SK-N-DZ (cell line): ENCODE results near the gene CYP2C8. TPM values are rescaled to one million over a fixed set of nuclear protein-coding genes. Genes with fewer than 3 reads are reported as not detected.
"Not testable (repeated sequence)": the region's sequence is repeated elsewhere in the genome, so short reads cannot be mapped to it uniquely, and the experiment has no call there.

Experiments used
- DNase-seq: peaks from one replicate; pipeline ENCODE4 v3.0.0-alpha.2; 2015; ENCODE audit warnings: low spot score
- polyA plus RNA-seq, 2 experiments: library from polyadenylated mRNA; depleted of rRNA; stranded (reverse); fragments of >200 nt; gene quantifications; 2 replicates each; pipeline ENCODE4 v1.2.3, GENCODE V29; 2014

The CYP2C8 gene
- polyA plus RNA-seq (2014; cell fraction: cytosol; rRNA removed): not detected in 2 replicates
- not detected in 2 replicates for polyA plus RNA-seq (2014; cell fraction: nucleus; rRNA removed)

DNA sequence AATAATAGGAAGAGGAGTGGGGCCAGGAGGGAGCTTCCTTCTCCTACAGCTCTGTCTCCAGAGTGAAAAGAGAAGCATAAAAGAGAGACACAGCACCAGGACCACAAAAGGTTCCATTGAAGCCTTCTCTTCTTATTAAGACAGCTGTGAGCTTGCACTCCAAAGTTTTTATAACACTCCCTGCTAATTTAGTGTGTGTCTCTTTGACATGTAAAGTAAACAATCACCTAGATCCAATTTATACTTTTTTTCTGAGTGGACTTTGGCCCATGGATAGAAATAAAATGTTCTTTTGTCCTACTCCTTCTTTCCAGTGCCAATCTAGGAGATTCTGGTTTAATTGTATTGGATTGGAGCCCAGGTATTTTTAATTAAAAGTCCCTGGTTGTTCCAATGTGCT is at the start of gene CYP2C8:
CYP2C8 (minus strand) TSS at position 212 of the 400 bp plus-strand sequence; CDS start at position 117, 95 bp downstream.
- no peak for DNase-seq

DNA sequence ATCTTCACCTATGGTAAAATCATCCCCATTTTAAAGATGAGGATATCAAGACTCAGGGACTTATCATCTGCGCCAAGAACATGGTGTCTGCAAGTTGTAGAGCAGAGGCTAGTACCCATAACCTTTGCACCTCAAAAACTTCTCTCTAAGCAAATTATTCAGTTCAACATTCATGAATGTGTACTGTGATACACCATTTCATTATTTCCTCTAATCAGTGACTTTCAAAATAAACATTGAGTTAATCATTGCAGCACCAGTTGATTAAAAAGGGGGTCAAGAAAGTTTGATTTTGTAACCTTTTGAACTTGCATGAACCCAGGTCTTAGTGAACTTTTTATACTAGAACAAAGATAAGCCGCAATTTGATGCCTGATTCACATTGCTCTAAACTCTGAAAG is 47.6 kb upstream of the CYP2C8 start:
- no peak for DNase-seq

DNA sequence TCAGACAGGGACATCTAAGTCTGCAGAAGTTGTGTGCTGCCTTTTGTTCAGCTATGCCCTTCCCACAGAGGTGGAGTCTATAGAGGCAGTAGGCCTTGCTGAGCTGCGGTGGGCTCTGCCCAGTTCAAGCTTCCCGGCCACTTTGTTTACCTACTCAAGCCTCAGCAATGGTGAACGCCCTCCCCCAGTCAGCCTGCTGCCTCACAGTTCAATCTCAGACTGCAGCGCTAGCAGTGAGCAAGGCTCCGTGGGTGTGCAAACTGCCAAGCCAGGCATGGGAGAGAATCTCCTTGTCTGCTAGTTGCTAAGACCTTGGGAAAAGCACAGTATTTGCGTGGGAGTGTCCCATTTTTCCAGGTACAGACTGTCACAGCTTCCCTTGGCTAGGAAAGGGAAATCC is 41.5 kb upstream of the CYP2C8 start:
- DNase-seq: not testable (repeated sequence)

DNA sequence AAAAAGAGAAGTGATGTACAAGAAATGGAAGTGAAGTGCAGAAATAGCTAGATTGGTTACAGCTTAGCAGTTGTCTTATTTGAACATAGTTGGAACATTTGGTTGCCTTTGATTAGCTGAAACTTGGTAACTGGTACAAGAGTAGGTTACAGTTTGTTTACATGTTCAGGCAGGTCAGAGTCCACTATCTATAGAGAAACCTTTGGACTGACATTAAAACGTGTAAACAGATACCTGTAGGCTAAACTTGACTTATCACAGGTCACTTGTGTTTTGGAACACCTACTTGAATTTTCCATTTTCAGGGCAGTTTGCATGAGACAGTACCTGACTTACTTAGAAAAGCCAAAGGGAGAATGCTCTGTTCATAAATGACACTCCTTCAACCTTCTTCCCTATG is 28.5 kb upstream of the CYP2C8 start:
- no peak for DNase-seq

DNA sequence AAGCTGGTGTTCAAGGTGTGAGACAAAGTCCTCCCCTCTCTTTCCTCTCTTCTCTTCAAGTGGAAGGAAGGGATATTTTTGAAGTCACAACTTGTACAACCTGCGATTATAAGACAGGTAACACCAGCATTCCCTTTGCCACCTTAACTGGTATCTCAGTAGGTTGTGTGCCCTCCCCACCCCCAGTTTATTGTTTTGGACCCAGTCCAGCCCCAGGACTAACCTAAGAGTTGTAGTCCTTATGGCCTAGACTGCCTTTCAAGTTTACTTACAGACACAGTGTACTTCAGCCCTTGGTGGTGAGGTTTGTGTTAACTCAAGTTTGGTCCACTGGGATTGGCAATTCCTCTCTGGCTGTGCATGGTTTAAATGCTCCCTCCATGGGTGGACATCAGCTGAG is 26.8 kb upstream of the CYP2C8 start:
- DNase-seq: no peak

DNA sequence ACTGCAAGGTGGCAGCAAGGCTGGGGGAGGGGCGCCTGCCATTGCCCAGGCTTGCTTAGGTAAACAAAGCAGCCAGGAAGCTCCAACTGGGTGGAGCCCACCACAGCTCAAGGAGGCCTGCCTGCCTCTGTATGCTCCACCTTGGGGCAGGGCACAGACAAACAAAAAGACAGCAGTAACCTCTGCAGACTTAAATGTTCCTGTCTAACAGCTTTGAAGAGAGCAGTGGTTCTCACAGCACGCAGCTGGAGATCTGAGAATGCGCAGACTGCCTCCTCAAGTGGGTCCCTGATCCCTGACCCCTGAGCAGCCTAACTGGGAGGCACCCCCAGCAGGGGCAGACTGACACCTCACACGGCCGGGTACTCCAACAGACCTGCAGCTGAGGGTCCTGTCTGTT is 10.3 kb upstream of the CYP2C8 start:
- not testable (repeated sequence) for DNase-seq

DNA sequence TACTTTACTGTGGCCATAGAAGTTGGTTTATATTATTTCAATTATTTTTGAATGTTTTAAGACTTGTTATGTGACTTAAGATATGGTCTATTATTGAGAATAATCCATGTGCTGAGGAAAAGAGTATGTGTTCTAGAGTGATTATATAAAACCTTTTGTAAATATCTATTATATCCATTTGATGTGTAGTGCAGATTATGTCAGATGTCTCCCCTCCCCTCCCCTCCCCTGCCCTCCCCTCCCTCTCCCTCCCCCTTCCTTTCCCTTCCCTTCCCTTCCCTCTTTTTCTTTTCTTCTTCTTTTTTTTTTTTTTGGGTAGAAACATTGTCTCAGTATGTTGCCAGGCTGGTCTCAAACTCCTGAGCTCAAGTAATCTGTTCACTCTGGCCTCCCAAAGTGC is 8.3 kb upstream of the CYP2C8 start:
- DNase-seq: no peak

DNA sequence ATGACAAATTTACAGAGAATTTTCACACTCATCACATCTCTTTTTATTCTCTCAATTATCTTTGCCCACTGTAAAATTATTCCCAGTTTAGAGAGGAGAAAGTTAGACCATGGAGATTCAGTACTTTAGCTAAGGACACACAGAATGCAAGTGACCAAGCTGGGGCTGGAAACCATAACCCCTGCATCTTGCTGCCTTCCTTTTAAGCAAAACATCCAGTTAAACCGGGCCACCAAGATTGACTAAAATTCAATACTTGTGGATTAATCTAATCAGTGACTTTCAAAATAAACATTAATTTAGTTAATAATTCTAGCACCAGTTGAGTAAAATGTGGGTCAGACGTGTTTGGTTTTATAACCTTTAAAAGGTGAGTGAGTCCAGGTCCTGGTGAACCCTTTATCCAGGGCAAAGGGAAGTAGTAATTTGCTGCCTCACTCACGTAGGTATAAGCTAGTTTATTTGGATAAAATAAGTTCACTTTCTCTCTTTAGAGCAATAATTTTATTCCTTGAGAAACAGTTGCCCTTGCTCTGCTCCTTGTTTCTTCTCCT is 1.9 kb upstream of the CYP2C8 start:
- no peak for DNase-seq

DNA sequence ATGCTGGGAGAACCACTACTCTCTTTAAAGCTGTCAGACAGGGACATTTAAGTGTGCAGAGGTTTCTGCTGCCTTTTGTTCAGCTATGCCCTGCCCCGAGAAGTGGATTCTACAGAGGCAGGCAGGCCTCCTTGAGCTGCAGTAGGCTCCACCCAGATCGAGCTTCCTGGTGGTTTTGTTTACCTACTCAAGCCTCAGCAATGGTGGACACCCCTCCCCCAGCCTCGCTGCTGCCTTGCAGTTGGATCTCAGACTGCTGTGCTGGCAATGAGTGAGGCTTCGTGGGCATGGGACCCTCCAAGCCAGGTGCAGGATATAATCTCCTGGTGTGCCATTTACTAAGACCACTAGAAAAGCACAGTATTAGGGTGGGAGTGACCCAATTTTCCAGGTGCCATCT is 5.2 kb downstream of the CYP2C8 start:
- not testable (repeated sequence) for DNase-seq

DNA sequence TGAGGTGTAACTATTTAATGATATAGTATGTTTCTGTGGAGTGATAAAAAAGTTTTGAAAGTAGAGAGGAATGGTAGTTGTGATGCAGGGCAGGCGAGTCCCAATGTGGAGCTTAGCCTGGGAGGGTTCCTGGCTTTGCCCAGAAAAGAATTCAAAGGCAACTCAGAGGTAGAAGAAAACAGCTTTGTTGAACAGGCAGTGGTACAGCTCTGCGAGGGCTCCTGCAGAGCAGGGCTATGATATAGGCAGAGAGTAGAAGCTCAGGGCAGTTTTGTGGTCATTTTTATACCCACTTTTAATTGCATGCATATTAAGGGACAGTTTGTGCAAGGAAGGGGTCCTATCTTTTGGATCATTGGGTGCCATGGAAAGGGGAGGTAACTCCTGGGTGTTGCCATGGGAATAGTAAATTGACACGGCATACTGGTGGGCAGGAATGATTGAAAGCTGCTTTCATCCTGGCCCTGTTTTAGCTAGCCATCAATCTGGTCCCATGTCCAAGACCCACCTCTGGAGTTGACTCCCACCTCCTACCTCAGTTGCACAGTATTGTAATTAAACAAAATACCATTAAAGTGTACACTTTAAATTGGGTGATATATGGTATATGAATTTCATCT is 12.4 kb downstream of the CYP2C8 start:
- no peak for DNase-seq

DNA sequence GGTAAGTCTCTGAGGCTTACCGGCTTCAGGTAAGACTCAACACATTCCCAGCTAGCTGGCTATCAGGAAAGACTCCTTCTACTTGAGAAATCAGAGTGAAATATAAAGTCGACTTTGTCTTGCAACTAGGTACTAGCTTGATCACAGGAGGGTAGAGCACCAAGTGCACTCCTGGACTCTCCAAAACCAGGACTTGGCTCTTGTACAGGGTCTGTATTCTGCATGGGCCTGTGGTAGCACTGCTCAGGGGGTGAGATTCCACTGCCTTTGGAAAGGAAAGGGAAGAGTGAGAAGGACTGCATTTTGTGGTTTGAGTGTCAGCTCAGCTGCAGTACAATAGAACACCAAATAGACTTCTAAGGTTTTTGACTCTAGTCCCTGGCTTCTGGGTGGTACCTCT is 19.4 kb downstream of the CYP2C8 start:
- no peak for DNase-seq

DNA sequence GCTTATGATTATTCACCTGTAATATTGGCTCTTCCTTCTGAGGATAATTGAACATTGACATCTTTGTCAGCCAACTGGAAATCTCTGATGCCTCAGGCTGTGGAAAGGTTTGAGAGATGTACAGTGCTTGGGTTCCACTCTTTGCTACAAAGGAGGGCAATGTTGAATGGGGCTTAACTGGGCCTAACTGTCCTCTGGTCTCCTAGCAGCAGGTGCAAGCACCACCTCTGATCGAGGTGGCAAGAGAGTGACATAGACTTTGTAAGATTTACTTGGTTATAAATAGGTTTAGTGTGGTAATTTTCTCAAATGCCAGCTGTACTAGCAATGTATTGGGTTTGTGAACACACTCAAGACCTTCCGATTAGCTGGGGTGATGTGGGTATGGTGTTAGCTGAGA is 21.1 kb downstream of the CYP2C8 start:
- DNase-seq: no peak

DNA sequence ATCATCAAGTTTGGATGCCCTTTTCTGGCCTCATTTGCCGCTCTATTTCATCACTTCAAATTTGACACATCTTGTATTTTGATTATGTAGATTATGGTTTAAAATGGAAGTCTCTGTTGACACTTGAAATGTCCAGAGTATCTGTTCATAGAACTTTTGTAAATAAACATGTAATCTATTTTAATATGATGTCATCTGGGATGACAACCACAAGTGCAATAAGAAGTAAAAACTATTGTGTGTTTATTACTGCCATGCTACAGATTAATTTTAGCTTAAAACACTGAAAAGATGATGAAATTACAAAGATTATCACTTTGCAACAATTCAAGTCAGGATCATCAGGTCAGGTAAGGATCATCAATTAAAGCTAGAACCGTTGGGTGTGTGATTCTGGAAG is 30.0 kb downstream of the CYP2C8 start:
- DNase-seq: no peak

DNA sequence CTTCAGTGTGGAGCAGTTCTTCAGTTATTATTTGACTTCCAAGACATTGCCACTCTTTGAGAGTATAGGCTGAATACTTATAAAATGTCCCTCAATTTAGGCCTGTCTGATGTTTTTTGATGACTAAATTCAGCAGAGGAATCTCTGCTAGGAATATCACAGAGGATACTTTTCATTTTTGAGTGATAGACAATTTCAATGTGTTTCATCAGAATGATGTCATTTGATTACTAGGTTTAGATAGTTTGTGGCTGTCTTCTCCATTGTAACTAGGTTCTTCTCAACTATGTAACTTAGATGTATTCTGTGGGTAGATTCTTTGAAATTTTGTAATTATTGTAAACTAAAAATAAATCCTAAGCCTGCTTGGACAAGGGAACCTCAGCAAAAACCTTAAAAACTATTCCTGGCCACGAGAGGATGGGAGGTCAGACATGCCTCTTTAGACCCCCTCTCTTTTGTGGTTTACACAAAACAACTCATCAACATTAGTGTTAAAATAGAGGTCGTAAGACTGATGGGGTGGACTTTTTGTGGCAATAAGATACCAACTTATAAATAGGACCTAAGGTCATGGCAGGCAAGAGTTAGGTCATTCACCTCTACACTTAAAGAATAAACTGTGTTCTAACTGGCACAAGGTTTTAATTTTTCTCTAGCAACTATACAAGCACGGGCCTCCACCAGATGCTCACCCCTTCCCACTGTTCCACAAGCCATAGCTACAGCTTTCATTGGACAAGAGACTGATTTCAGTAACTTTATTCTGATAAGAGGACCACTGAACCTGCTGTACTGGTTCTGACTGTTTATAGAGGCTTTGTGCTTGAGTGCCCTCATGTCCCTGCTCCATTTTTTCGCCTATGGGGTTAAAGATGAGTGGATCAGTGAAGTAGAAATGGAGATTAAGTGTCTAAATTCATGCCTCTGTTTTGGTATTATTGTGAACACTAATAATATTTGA is 33.7 kb downstream of the CYP2C8 start:
- DNase-seq: no peak

DNA sequence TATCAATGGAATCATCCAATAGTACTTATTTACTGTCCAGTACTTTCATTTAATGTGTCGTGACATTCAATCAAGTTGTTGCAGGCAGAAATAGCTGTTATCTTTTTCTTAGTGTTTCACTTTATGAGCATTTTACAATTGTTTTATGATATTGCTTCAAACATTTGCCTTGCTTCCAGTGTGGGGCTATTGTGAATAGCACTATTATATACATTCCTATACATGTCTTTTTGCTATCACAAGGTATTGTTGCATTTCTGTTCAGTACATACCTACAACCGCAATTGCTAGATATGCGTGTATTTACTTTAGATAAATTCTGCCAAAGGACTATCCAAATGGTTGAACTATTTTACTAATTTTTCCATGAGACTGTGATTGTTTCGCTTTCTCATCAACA is 34.9 kb downstream of the CYP2C8 start:
- no peak for DNase-seq

DNA sequence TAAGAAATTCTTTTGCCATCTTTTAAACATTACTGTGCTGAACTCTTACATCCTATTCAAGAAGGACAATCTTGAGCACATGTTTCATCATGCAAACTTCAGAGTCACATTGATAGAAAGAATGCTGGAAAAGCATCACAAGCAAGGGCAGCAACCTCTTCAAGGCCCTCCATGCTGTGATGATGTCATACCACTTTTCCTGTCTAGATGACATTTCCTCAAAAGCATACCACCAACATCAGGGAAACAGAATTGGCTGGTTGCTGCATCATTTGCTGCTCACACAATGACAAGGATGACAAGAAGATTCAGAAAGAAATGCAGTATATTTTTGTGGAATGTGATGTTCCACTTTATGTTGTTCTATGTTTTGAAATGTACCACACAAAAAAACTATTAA is 37.6 kb downstream of the CYP2C8 start:
- no peak for DNase-seq

DNA sequence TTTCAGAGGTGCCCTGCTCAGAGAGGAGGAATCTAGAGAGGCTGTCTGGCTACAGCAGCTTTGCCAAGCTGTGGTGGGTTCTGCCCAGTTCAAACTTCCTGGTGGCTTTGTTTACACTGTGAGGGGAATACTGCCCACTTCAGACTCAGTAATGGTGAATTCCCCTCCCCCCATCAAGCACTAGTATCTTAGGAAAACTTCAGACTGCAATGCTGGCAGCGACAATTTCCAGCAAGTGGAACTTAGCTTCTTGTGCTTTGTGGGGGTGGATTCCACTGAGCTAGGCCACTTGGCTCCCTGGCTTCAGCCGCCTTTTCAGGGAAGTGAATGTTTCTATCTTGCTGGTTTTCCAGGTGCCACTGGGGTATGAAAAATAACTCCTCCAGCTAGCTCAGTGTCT is 42.8 kb downstream of the CYP2C8 start:
- no peak for DNase-seq

DNA sequence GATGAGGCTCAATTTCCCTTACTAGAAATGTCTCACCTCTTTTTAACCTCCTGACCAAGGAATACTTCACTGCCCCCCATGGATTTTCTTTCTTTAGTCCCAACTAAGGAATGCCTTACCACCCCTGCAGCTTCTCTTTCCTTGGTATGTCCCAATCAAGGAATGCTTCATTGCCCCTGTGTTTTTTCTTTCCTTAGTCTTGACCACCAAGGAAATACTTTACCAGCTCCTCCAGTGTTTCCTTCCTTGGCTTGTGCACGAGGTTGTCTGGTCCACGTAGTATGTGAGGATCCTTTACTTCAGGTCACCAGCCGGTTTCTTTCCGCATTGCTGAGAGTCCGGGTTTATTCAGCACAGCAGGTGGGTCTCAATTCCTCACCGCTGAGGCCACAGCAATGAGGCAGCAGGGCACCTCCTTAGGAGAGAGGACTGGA is 71.5 kb downstream of the CYP2C8 start:
- no peak for DNase-seq

DNA sequence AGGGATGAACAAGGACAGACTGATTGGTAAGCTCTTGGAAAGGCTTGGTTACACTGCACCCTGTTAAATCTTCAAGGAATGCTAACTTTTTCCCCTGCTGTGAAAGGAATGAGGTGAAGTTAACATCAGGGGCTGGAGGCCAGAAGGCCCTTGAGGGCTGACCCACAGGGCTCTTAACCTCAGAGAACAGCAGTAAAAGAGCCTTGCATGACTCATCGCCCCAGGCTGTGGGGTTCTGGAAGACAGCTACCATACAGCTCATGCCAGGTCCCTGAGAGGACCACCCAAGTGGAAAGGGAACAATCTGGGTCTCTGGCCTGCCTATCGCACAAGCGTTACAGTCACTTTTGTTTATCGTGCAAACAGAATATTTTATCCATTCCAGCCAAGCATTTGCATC is 76.5 kb downstream of the CYP2C8 start:
- DNase-seq: no peak

DNA sequence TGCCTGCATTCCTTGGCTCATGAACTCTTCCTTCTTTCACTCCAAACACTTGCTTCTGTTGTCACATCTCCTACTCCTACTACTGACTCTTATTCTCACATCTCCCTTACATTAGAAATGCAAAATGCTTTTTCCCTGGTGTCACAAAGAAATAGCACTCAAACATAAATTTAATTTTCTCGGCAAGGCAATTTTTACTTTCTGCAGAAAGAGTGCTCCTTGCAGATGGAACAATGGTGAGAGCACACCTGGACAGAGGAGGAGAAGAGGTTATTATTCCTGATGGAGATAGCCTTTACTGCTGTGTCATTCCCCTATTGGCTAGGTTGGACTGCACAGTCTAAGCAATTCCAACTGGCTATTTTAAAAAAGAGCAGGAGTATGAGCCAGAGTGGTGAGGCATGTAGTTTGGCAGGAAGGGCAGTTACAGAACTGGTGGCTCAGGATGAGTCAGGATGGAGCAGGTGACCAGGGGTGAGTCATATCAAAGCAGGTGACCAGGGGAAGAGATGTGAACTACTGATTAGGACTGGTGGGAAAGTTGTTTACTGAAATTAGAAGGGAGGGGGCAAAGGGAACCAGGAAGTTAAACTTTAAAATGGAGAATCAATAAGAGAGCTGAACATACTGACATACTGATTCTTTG is 77.9 kb downstream of the CYP2C8 start:
- DNase-seq: no peak

DNA sequence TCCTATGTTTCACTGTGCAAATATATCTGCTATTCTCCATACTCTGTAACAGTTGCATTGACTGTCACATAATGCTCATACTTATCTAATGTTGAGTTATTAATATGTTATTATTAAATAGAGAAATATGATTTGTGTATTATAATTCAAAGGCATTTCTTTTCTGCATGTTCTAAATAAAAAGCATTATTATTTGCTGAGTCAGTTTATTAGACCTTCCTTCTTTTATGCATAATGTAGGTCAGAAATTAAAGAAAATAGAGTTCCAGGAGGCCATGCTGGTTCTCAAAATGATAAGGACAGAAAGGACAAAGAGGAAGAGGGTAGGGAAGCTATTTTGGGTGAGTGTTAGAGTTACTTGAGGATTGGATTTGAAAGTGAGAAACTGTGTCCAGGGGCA is 80.1 kb downstream of the CYP2C8 start:
- no peak for DNase-seq
